ENCODE data around the gene CLN5. TPM values are rescaled to one million over a fixed set of nuclear protein-coding genes. Genes with fewer than 3 reads are reported as not detected.

Gene CLN5
- total RNA-seq, 1 donor from 2014 or later = 38.2 TPM

GRCh38 chr13:77028202-77028601, 36.3 kb downstream of the CLN5 start:
- Histone ChIP-seq H3K36me3 (no peaks in the 10 kb centered on the region), H3K4me3 (no peak overlapping the region), H3K4me1 (peaks cover 35% of the 10 kb centered on the region), H3K27me3 (ENCODE audit: low read depth) (no peaks in the 10 kb centered on the region), H3K27ac (no peak overlapping the region), H3K9me3 (no peaks in the 10 kb centered on the region)
- TF ChIP-seq, protein P1, sequence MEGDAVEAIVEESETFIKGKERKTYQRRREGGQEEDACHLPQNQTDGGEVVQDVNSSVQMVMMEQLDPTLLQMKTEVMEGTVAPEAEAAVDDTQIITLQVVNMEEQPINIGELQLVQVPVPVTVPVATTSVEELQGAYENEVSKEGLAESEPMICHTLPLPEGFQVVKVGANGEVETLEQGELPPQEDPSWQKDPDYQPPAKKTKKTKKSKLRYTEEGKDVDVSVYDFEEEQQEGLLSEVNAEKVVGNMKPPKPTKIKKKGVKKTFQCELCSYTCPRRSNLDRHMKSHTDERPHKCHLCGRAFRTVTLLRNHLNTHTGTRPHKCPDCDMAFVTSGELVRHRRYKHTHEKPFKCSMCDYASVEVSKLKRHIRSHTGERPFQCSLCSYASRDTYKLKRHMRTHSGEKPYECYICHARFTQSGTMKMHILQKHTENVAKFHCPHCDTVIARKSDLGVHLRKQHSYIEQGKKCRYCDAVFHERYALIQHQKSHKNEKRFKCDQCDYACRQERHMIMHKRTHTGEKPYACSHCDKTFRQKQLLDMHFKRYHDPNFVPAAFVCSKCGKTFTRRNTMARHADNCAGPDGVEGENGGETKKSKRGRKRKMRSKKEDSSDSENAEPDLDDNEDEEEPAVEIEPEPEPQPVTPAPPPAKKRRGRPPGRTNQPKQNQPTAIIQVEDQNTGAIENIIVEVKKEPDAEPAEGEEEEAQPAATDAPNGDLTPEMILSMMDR (IDR thresholded peaks at IDR 0.05) = no peak
- intact Hi-C loops (cut with DNase I) = no loop called here
- DNase-seq = no peak
- peak in 1 of 2 donors; percentile 45 for ATAC-seq

- intact Hi-C loops (cut with DNase I) = no loop called here
- no peaks in the 10 kb centered on the region for H3K9me3 ChIP-seq
- DNase-seq = no peak
Observed at GRCh38 chr13:77029436-77029835, 37.6 kb downstream of the CLN5 start.

GRCh38 chr13:77031656-77032243, 39.9 kb downstream of the CLN5 start:
- ATAC-seq (no peak), DNase-seq (no peak)
- Histone ChIP-seq H3K9me3 (no peaks in the 10 kb centered on the region), H3K4me1 (peaks cover 9% of the 10 kb centered on the region), H3K27me3 (ENCODE audit: low read depth) (no peaks in the 10 kb centered on the region), H3K27ac (no peak overlapping the region), H3K4me3 (no peak overlapping the region), H3K36me3 (no peaks in the 10 kb centered on the region)
- intact Hi-C loops (cut with DNase I) = no loop called here
- TF ChIP-seq, protein P1 (IDR thresholded peaks at IDR 0.05) = no peak

More at GRCh38 chr13:77029436-77029835, 37.6 kb downstream of the CLN5 start:
- Histone ChIP-seq H3K4me3 (no peak overlapping the region), H3K4me1 (peaks cover 23% of the 10 kb centered on the region), H3K27me3 (ENCODE audit: low read depth) (no peaks in the 10 kb centered on the region), H3K27ac (no peak overlapping the region), H3K36me3 (no peaks in the 10 kb centered on the region)
- ATAC-seq = no peak
- TF ChIP-seq, protein P1 (IDR thresholded peaks at IDR 0.05) = no peak

DNA sequence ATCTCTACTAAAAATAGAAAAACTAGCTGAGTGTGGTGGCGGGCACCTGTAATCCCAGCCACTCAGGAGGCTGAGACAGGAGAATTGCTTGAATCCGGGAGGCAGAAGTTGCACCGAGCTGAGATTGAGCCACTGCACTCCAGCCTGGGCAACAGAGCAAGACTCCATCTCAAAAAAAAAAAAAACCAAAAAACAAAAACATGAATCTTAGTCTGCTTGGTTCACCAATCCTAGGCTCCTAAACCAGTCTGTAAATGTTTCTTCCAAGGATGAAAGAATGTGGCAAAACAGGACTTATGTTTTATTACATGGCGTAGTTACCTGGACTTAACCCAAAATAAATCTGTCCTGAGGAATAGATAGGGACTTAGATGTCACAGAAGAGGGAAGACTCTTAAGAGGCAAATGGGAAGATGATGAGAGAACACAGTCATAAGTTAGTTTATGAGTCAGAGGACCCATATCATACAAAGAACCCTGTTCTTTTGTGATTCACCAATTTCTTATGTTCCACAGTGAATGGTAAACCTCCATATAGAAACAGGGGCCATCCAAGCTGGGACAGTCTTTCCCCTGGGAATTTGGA, 41.9 kb downstream of the CLN5 start:
- DNase-seq (no peak), ATAC-seq (no peak)
- no peak overlapping the region for H3K27ac ChIP-seq
- H3K4me1 ChIP-seq = no peaks in the 10 kb centered on the region
- H3K4me3 ChIP-seq = no peak overlapping the region
- intact Hi-C loops (cut with DNase I) = no loop called here
- H3K36me3 ChIP-seq = no peaks in the 10 kb centered on the region
- TF ChIP-seq, protein P1 (IDR thresholded peaks at IDR 0.05) = no peak
- no peaks in the 10 kb centered on the region for H3K9me3 ChIP-seq
- H3K27me3 ChIP-seq (ENCODE audit: low read depth) = no peaks in the 10 kb centered on the region

DNA sequence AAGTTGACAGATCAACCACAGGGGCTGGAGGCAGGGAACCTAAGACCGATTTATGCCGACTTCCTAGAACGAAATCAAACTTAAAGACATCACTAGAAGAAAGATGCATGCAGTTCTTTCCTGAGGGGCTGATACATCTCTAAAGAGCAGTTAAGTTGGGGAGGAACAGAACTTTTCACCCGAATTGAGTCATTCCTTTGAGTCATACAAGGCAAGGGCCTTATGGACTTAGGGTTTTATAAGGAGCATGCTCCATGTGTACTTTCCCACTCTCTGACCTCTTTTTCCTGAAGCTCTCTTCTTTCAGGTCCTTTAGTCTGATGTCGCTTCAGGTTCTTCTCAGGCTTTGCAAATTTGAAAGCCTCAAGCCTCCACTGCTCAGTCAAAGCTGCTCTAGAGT, 43.0 kb downstream of the CLN5 start:
- Histone ChIP-seq H3K4me1 (no peaks in the 10 kb centered on the region), H3K27ac (no peak overlapping the region), H3K27me3 (ENCODE audit: low read depth) (no peaks in the 10 kb centered on the region), H3K9me3 (no peaks in the 10 kb centered on the region), H3K4me3 (no peak overlapping the region), H3K36me3 (no peaks in the 10 kb centered on the region)
- ATAC-seq (no peak), DNase-seq (no peak)
- TF ChIP-seq, protein P1 (IDR thresholded peaks at IDR 0.05) = no peak
- intact Hi-C loops (cut with DNase I) = no loop called here
